Activated CD8-positive, alpha-beta T cell treated with anti-CD3 and anti-CD28 coated beads, Interleukin-2, amount 10 ng/mL, durations not matched to agents 7 days and 5 days (primary cell): ENCODE measurements around the gene THYN1. TPM values are rescaled to one million over a fixed set of nuclear protein-coding genes. Genes with fewer than 3 reads are reported as not detected.
"Not testable (repeated sequence)": the region's sequence is repeated elsewhere in the genome, so short reads cannot be mapped to it uniquely, and the experiment has no call there.

Source experiments
- ATAC-seq: fragments of 150-1000 bp; cut with Tn5 transposase; one replicate; pipeline ENCODE4 v1.10.0; 2021; ENCODE audit warnings: moderate library complexity
- CTCF ChIA-PET: fragments of 350-600 bp; sonication (Branson Sonifier 250); formaldehyde crosslinking; loops from one replicate; lab custom pipeline; 2021; ENCODE audit warnings: antibody characterized with exemption; lab: Charles Lee
- POLR2A ChIA-PET: fragments of 350-600 bp; sonication (Branson Sonifier 250); formaldehyde crosslinking; loops from one replicate; lab custom pipeline; 2021; ENCODE audit warnings: antibody characterized with exemption; lab: Charles Lee
- DNase-seq: peaks from one replicate; pipeline ENCODE4 v3.0.0-alpha.2; 2020
- H3K27ac Mint-ChIP-seq: one replicate; pipeline ENCODE4 v1.8.0; 2021; ENCODE audit warnings: mild to moderate bottlenecking, mixed read lengths
- H3K27me3 Mint-ChIP-seq: one replicate; pipeline ENCODE4 v1.8.0; 2021; ENCODE audit warnings: low read depth, mixed read lengths
- H3K36me3 Mint-ChIP-seq: one replicate; pipeline ENCODE4 v1.8.0; 2021; ENCODE audit warnings: low read depth, mixed read lengths
- H3K4me1 Mint-ChIP-seq: one replicate; pipeline ENCODE4 v1.8.0; 2021; ENCODE audit warnings: low read depth, mixed read lengths
- H3K4me3 Mint-ChIP-seq: one replicate; pipeline ENCODE4 v1.8.0; 2021; ENCODE audit warnings: mild to moderate bottlenecking, mixed read lengths
- H3K9me3 Mint-ChIP-seq: one replicate; pipeline ENCODE4 v1.8.0; 2022; ENCODE audit warnings: mixed read lengths; ENCODE audit not compliant: insufficient read depth
- total RNA-seq, 2 experiments: library from RNA; stranded (reverse); gene quantifications; one replicate each; pipeline ENCODE4 v1.2.3, GENCODE V29; 2021

THYN1 gene
- total RNA-seq, 2 experiments from 2014 or later = 53.7 to 56.1 TPM

- peaks cover 3% of the 10 kb centered on the region for H3K4me1 Mint-ChIP-seq
- H3K4me3 Mint-ChIP-seq = no peak overlapping the region
- peaks cover 1% of the 10 kb centered on the region for H3K36me3 Mint-ChIP-seq
- ChIA-PET CTCF (no interaction called here), POLR2A (no interaction called here)
- H3K27me3 Mint-ChIP-seq = peaks cover 2% of the 10 kb centered on the region
- H3K27ac Mint-ChIP-seq = no peak overlapping the region
- ATAC-seq (no peak), DNase-seq (no peak)
- peaks cover 1% of the 10 kb centered on the region for H3K9me3 Mint-ChIP-seq
Measured at GRCh38 chr11:134283461-134284230, 30.5 kb upstream of the THYN1 start.

DNA sequence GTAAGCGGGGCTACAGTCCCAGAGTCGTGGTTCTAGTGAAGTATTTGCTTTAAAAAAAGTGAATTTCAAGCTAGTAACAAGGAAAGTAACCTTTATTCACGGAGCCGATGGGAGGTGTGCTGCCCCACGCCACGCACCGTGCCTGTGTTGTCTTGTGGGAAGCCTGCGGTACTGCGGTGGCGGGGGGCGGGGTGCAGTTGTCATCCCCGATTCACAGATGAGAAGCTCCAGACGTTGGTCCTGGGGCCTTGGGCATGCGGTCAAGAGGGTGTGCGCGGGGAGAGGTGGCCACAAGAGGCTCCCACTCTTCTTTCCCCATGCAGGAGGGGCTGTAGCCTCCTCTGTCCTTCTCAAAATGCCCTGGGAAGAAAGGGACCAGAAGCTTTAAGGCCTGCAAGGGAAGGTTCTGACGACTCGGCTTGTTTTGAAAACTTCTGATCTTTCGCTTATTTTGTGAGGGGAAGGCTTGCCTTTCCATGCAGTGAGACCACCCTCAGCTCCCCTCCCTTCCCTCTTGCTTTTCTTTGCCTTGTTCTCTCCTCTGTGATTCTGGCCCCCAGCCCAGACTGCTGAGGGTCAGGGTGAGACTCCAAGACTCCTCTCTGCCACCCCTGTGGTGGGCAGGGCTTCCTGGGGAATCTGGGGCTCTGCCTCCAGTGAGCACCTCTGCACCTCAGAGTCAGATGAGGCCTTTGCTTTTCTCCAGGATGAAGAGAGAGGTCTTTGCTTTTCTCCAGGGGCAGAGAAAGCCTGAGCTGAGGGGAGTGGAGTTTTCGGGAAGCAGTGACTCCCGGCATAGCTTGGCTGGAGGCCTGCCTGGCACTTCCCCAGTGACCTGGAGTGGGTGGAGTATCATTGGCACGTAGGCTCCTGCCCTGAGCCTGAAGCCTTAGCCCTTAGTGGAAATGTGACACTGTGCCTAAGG, 29.2 kb upstream of the THYN1 start:
- peaks cover 8% of the 10 kb centered on the region for H3K9me3 Mint-ChIP-seq
- H3K4me3 Mint-ChIP-seq = no peak overlapping the region
- peaks cover 6% of the 10 kb centered on the region for H3K4me1 Mint-ChIP-seq
- POLR2A ChIA-PET = no interaction called here
- no peak overlapping the region for H3K27ac Mint-ChIP-seq
- DNase-seq (no peak), ATAC-seq (no peak)
- peaks cover 5% of the 10 kb centered on the region for H3K27me3 Mint-ChIP-seq
- CTCF ChIA-PET = interaction anchor here (0.9 kb wide), 1 partner anchor 18 kb away, joined by 3 read pairs; no protein-coding TSS in a partner anchor
- peaks cover 6% of the 10 kb centered on the region for H3K36me3 Mint-ChIP-seq

- H3K4me1 Mint-ChIP-seq, H3K4me3 Mint-ChIP-seq, POLR2A ChIA-PET, H3K9me3 Mint-ChIP-seq, H3K27me3 Mint-ChIP-seq, H3K36me3 Mint-ChIP-seq, DNase-seq, ATAC-seq, H3K27ac Mint-ChIP-seq, CTCF ChIA-PET: not testable (repeated sequence)
Measured at GRCh38 chr11:134281635-134282034, 28.5 kb upstream of the THYN1 start.

DNA sequence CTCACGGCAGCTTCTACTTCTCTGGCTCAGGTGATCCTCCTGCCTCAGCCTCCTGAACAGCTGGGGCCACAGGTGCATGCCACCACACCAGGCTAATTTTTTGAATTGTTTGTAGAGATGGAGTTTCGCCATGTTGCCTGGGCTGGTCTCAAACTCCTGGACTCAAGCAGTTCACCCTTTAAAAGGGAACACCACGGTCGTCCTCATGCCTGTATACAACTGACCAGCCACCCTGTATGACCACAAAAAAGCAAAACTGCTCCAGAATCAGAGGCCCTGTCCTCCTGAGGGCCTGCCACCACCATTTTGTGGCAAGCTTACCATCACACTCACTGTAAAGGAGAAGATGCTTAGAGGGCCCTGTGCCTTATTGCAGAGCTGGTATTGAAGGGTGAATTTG, 25.2 kb upstream of the THYN1 start:
- DNase-seq (no peak), ATAC-seq (no peak)
- H3K9me3 Mint-ChIP-seq = peaks cover 8% of the 10 kb centered on the region
- H3K36me3 Mint-ChIP-seq = peaks cover 9% of the 10 kb centered on the region
- peaks cover 8% of the 10 kb centered on the region for H3K27me3 Mint-ChIP-seq
- H3K27ac Mint-ChIP-seq = no peak overlapping the region
- H3K4me1 Mint-ChIP-seq = peaks cover 28% of the 10 kb centered on the region
- POLR2A ChIA-PET = interaction anchor here (0.8 to 1.1 kb wide), 2 partner anchors 15 to 54 kb away, joined by 4 to 6 read pairs; partner anchors contain the start of genes NCAPD3 and VPS26B
- H3K4me3 Mint-ChIP-seq = no peak overlapping the region
- CTCF ChIA-PET = interaction anchor here (0.9 to 1.3 kb wide), 3 partner anchors 15 to 77 kb away, joined by 3 to 4 read pairs (median 4); no protein-coding TSS in a partner anchor

DNA sequence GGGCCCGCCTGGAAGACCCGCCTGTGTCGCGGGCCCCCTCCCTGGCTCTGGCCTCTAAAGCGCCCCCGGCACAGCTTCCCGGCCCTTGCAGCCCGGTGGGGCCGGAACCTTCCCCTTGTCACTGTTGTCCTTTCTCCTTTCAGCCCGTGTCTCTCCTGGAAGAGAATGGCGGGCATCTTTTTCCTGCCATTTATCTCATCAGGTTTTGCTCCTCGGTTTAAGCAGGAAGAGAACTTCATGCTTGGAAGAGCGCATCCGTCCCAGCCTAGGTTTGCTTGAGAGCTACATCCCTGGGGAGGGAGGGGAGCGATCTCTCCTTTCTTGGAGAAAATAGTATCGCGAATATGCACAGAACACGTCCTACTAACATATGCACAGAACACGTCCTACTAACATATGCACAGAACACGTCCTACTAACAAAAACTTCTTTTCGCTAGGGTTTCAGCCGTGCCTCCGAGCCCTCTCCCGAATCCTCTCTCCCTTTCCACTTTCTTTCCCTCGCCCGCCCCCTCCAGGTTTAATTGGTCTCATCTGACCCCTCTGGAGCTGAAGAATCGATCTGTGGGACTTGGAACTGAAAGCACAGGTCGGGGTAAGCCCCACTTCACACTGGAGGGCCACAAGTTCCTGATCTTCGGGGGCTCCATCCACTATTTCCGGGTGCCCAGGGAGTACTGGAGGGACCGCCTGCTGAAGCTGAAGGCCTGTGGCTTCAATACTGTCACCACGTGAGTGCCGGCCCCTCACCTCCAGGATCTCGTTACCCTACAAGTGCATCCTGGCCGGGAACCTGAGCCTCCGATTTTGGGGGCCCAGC, 24.2 kb upstream of the THYN1 start:
- CTCF ChIA-PET = interaction anchor here (1.1 to 6.6 kb wide), 3 partner anchors 14 to 33 kb away, joined by 4 to 94 read pairs (median 6); partner anchors contain the start of genes ACAD8 and THYN1
- Mint-ChIP-seq H3K4me1 (peaks cover 38% of the 10 kb centered on the region), H3K27me3 (peaks cover 8% of the 10 kb centered on the region), H3K27ac (peak overlapping the region; percentile 34), H3K36me3 (peaks cover 9% of the 10 kb centered on the region), H3K4me3 (peak overlapping the region; percentile 65), H3K9me3 (peaks cover 8% of the 10 kb centered on the region)
- POLR2A ChIA-PET = interaction anchor here (0.8 to 2.6 kb wide), 3 partner anchors 24 to 53 kb away, joined by 3 to 14 read pairs (median 4); partner anchors contain the start of genes ACAD8, NCAPD3, THYN1 and VPS26B
- ATAC-seq (no peak), DNase-seq (no peak)

DNA sequence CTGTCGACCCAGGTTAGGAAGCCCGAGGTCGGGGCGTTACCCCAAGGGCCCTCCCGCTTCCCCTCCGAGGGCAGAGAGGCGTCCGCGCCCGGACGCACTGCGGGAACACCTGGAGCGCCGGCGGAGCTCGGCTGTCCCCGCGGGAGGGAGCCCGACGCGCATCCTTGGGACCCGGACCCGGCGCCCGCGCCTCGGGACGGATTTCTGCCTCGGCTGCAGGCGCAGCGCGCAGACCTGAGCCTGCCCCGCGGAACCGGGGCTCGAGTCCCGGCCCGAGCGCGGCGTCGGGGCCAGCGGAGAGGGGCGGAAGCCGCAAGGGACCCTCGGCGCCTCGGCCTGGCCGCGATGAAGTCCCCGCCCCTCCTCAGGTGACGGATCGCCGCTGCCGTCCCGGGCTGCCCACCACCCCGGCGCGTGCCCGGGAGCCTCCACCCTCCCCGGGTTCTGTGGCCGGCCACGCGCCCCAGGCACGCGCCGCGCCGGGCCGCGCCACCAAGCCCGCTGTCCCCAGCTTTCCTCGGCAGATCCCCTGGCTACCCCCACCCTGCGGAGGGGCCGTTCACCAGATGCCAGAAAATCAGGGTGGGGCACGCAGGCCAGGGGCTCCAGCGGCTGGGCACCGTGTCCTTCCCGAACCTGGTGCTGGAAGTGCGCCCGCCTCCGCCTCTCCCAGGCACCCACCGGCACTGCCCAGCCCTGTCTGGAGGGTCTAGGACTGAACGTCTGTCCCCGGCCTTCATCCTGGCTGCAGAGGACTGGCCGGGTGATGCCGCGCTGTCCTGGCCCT, 23.4 kb upstream of the THYN1 start:
- Mint-ChIP-seq H3K27ac (peak overlapping the region; percentile 96), H3K4me3 (peak overlapping the region; percentile 96), H3K27me3 (peaks cover 8% of the 10 kb centered on the region), H3K36me3 (peaks cover 9% of the 10 kb centered on the region), H3K4me1 (peaks cover 43% of the 10 kb centered on the region), H3K9me3 (peaks cover 8% of the 10 kb centered on the region)
- no peak for DNase-seq
- CTCF ChIA-PET = interaction anchor here (1.0 to 6.6 kb wide), 13 partner anchors 13 to 248 kb away, joined by 3 to 94 read pairs (median 4); partner anchors contain the start of genes ACAD8, NCAPD3, THYN1 and VPS26B
- ATAC-seq = peak; percentile 15
- POLR2A ChIA-PET = interaction anchor here (0.7 to 4.3 kb wide), 5 partner anchors 15 to 52 kb away, joined by 3 to 32 read pairs (median 4); partner anchors contain the start of genes ACAD8, NCAPD3, THYN1 and VPS26B

- Mint-ChIP-seq H3K27ac (peak within 1 kb of the TSS; percentile 96), H3K4me1 (peaks cover 51% of the 10 kb centered on the region)
- CTCF ChIA-PET = interaction anchor here (0.7 to 6.6 kb wide), 17 partner anchors 12 to 247 kb away, joined by 3 to 94 read pairs (median 4); partner anchors contain the start of genes ACAD8, NCAPD3, THYN1 and VPS26B
Measured at GRCh38 chr11:134275534-134276395, 22.6 kb upstream of the THYN1 start, which contains the start of gene GLB1L3. GLB1L3 (plus strand) TSS chr11:134276379; CDS start chr11:134276741, 362 bp downstream.

DNA sequence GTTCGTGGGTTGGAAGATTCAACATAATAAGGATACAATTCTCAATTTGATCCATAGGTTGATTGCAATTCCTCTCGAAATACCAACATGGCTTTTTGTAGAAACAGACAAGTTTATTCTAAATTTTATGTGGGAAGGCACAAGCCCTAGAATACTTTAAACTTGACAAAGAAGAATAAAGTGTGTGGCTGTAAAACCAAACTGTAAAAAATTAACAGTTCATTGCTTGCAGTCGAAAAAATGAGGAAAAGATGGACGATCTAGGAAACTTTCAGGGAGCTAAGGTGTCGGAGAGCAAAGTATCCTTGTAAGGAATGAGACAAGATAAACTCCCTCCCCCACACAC, 22.0 kb upstream of the THYN1 start:
- Mint-ChIP-seq H3K27me3 (peaks cover 8% of the 10 kb centered on the region), H3K27ac (peak overlapping the region; percentile 96), H3K36me3 (peaks cover 9% of the 10 kb centered on the region), H3K4me3 (peak overlapping the region; percentile 96), H3K9me3 (peaks cover 8% of the 10 kb centered on the region), H3K4me1 (peaks cover 57% of the 10 kb centered on the region)
- CTCF ChIA-PET = interaction anchor here (0.7 to 6.6 kb wide), 8 partner anchors 12 to 67 kb away, joined by 3 to 94 read pairs (median 8); partner anchors contain the start of genes NCAPD3 and VPS26B
- POLR2A ChIA-PET = interaction anchor here (2.6 to 4.3 kb wide), 2 partner anchors 22 to 50 kb away, joined by 14 to 32 read pairs; partner anchors contain the start of genes ACAD8, NCAPD3, THYN1 and VPS26B
- DNase-seq = no peak
- ATAC-seq = no peak

More at GRCh38 chr11:134275534-134276395, 22.6 kb upstream of the THYN1 start, which contains the start of gene GLB1L3:
- ATAC-seq (peak; percentile 94), DNase-seq (peak; percentile 90)
- peaks cover 9% of the 10 kb centered on the region for H3K36me3 Mint-ChIP-seq
- H3K9me3 Mint-ChIP-seq = peaks cover 8% of the 10 kb centered on the region
- POLR2A ChIA-PET = interaction anchor here (0.7 to 4.3 kb wide), 4 partner anchors 14 to 51 kb away, joined by 3 to 32 read pairs (median 9); partner anchors contain the start of genes ACAD8, NCAPD3, THYN1 and VPS26B
- peaks cover 8% of the 10 kb centered on the region for H3K27me3 Mint-ChIP-seq
- peak within 1 kb of the TSS; percentile 96 for H3K4me3 Mint-ChIP-seq

DNA sequence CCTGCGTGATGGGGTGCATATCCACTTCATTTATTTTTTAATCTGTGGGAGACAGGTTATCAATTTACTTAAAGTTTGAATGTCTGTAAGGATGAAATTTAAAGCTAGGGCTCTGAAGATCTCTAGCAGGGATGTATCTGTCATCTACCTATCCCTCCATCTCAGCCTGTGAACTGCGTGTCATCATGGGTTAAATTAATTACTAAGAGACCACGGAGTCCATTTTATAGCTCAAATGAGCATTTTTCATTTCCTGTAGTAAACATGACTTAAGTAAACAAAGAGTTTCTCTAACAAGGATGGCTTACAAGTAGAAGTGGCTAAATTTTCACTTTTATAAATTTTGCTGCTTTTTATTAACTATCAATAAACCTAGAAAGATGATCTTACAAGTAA, 20.2 kb upstream of the THYN1 start:
- H3K27me3 Mint-ChIP-seq = peaks cover 3% of the 10 kb centered on the region
- DNase-seq = no peak
- H3K9me3 Mint-ChIP-seq = peaks cover 3% of the 10 kb centered on the region
- CTCF ChIA-PET = interaction anchor here (1.4 to 6.6 kb wide), 4 partner anchors 10 to 45 kb away, joined by 3 to 94 read pairs (median 7); partner anchors contain the start of genes ACAD8 and THYN1
- ATAC-seq = no peak
- H3K27ac Mint-ChIP-seq = no peak overlapping the region
- POLR2A ChIA-PET = interaction anchor here (0.6 to 4.3 kb wide), 5 partner anchors 17 to 316 kb away, joined by 3 to 32 read pairs (median 4); partner anchors contain the start of genes NCAPD3 and VPS26B
- no peak overlapping the region for H3K4me3 Mint-ChIP-seq
- peaks cover 62% of the 10 kb centered on the region for H3K4me1 Mint-ChIP-seq
- peaks cover 4% of the 10 kb centered on the region for H3K36me3 Mint-ChIP-seq
